ENCODE measurements around the gene PLEKHH1. TPM values are rescaled to one million over a fixed set of nuclear protein-coding genes. Genes with fewer than 3 reads are reported as not detected.

The PLEKHH1 gene
- total RNA-seq, 4 donors from 2014 or later, result 71.1 to 123 (median 79.7) TPM

DNA sequence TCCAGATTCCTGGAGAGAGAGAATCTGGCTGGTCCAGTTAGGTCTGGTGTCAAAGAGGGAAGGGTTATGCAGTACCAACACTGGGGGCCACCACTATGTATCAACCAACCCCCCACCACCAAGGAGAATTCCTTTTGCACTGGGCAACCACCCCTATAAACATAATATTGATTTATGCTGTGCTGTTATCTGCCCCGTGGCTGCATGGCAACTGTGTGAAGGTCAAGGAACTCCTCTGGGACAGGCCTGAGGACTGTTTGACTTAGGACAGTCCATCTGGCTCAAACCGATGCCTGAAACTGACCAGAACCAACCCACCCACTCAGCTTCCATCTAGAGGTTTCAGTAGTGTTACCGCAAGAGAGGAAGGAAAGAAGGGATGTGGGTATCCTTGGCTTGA lies 20.5 kb downstream of the PLEKHH1 start:
- Histone ChIP-seq H3K27ac (no peak overlapping the region), H3K9me3 (no peaks in the 10 kb centered on the region), H3K4me3 (no peak overlapping the region), H3K27me3 (no peaks in the 10 kb centered on the region), H3K4me1 (no peaks in the 10 kb centered on the region), H3K36me3 (no peaks in the 10 kb centered on the region)
- intact Hi-C loops (cut with DNase I; ENCODE audit: low total_unique reads) (no loop called here), in situ Hi-C loops (cut with MboI; ENCODE audit: low pct_ligation_motif_present in 1 of 4, low pct_unique_long_range_greater_than_20kb in 1 of 4, low sequenced_read_pairs in 3 of 4) (loop anchor here in 2 of 4 donors (25.0 kb wide), 2 partner anchors 91 to 116 kb away; no protein-coding TSS in a partner anchor)
- 47% methylated on average over 3 of the region's 3 CpGs; no CpG with 5 or more reads in 1 of the 2 donors for WGBS, 2 donors (ENCODE audit: low coverage in 1 of 2)
- no peak for DNase-seq
- TF ChIP-seq, protein P1, sequence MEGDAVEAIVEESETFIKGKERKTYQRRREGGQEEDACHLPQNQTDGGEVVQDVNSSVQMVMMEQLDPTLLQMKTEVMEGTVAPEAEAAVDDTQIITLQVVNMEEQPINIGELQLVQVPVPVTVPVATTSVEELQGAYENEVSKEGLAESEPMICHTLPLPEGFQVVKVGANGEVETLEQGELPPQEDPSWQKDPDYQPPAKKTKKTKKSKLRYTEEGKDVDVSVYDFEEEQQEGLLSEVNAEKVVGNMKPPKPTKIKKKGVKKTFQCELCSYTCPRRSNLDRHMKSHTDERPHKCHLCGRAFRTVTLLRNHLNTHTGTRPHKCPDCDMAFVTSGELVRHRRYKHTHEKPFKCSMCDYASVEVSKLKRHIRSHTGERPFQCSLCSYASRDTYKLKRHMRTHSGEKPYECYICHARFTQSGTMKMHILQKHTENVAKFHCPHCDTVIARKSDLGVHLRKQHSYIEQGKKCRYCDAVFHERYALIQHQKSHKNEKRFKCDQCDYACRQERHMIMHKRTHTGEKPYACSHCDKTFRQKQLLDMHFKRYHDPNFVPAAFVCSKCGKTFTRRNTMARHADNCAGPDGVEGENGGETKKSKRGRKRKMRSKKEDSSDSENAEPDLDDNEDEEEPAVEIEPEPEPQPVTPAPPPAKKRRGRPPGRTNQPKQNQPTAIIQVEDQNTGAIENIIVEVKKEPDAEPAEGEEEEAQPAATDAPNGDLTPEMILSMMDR (IDR thresholded peaks at IDR 0.05), result no peak
- TF ChIP-seq POLR2AphosphoS5 (IDR thresholded peaks at IDR 0.05) (no peak), POLR2A (IDR thresholded peaks at IDR 0.05) (no peak), EP300 (IDR thresholded peaks at IDR 0.05; ENCODE audit: low read depth) (no peak)

DNA sequence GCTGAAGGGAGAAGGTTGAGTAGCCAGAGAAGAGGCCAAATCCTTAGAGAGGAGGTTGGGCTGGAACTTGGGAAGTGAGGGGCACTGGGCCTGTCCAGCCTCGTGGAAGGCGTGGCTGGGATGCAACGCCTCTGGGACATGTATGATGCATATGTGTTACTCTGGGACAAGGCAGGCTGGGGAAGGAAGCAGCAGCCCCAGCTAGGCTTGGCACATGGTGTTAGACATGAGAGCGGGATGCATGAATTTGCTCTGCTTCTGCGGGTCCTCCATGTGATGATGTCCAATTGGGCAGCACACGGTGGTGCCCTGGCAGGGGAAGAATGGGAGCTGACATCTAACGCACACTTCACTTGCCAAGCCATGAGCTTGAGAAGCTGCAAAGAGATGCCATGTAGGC lies 21.3 kb downstream of the PLEKHH1 start:
- in situ Hi-C loops (cut with MboI; ENCODE audit: low pct_ligation_motif_present in 1 of 4, low pct_unique_long_range_greater_than_20kb in 1 of 4, low sequenced_read_pairs in 3 of 4), result loop anchor here in 2 of 4 donors (25.0 kb wide), 2 partner anchors 92 to 117 kb away; no protein-coding TSS in a partner anchor
- TF ChIP-seq POLR2A (IDR thresholded peaks at IDR 0.05), result no peak
- TF ChIP-seq POLR2AphosphoS5 (IDR thresholded peaks at IDR 0.05), result no peak
- no peak for TF ChIP-seq EP300 (IDR thresholded peaks at IDR 0.05; ENCODE audit: low read depth)
- TF ChIP-seq, protein P1 (IDR thresholded peaks at IDR 0.05), result no peak
- Histone ChIP-seq H3K4me1 (no peaks in the 10 kb centered on the region), H3K4me3 (no peak overlapping the region), H3K36me3 (no peaks in the 10 kb centered on the region), H3K27me3 (no peaks in the 10 kb centered on the region), H3K27ac (no peak overlapping the region), H3K9me3 (no peaks in the 10 kb centered on the region)
- 89% methylated on average over 7 of the region's 7 CpGs; no CpG with 5 or more reads in 1 of the 2 donors for WGBS, 2 donors (ENCODE audit: low coverage in 1 of 2)
- intact Hi-C loops (cut with DNase I; ENCODE audit: low total_unique reads), result no loop called here
- no peak for DNase-seq

DNA sequence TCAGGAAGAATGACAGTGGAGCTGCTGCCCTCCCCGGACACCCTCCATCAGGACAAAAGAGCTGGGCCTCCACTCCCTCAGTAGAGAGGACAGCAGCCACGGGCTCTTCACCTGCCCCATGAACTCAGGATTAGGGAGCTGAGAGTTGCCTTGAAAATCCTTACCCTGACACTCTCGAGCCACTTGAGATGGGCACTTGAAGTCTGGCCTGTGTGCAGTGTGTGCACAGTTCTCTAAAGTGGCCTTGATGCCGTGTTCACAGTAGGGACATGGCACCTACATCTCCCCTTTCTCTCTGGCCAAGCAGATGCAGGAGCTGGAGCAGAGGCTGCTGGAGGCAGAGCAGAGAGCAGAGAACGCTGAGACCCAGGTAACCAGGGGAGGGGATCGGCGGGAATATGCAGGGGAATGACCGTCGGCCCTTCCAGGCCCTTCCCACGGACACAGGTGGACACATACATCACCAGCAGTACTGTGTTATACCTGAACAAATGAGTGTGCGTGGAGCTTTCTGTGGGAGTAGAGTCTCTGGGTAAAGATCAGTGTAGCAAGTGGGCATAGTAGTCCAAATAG lies 22.5 kb downstream of the PLEKHH1 start:
- in situ Hi-C loops (cut with MboI; ENCODE audit: low pct_ligation_motif_present in 1 of 4, low pct_unique_long_range_greater_than_20kb in 1 of 4, low sequenced_read_pairs in 3 of 4), result loop anchor here in 2 of 4 donors (25.0 kb wide), 2 partner anchors 93 to 118 kb away; no protein-coding TSS in a partner anchor

DNA sequence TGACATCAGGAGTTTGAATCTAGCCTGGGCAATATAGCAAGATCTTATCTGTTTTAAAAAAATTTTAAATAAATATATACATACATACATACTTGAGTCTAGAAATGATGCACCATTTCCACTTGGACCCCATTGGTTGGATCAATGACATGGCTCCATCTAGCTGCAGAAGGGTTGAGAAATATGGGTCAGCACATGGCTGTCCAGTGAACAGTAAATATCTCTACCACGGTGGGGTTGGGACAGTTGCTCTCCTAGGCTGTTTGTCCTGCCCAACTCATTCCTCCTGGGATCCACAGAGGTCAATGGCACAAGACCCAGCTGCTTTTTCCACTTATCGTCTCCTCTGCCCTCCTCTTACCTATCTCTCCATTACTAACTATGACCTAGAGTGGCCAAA lies 23.6 kb downstream of the PLEKHH1 start:
- in situ Hi-C loops (cut with MboI; ENCODE audit: low pct_ligation_motif_present in 1 of 4, low pct_unique_long_range_greater_than_20kb in 1 of 4, low sequenced_read_pairs in 3 of 4), result loop anchor here in 2 of 4 donors (25.0 kb wide), 2 partner anchors 94 to 119 kb away; no protein-coding TSS in a partner anchor
- Histone ChIP-seq H3K4me1 (no peaks in the 10 kb centered on the region), H3K4me3 (no peak overlapping the region), H3K36me3 (no peaks in the 10 kb centered on the region), H3K9me3 (no peaks in the 10 kb centered on the region), H3K27ac (no peak overlapping the region), H3K27me3 (no peaks in the 10 kb centered on the region)
- DNase-seq, result no peak
- 65 to 69% methylated on average over 2 of the region's 2 CpGs for WGBS, 2 donors (ENCODE audit: low coverage in 1 of 2)
- intact Hi-C loops (cut with DNase I; ENCODE audit: low total_unique reads), result no loop called here
- no peak for TF ChIP-seq POLR2AphosphoS5 (IDR thresholded peaks at IDR 0.05)
- no peak for TF ChIP-seq EP300 (IDR thresholded peaks at IDR 0.05; ENCODE audit: low read depth)
- TF ChIP-seq, protein P1 (IDR thresholded peaks at IDR 0.05), result no peak

More for the DNA sequence above, 22.5 kb downstream of the PLEKHH1 start:
- Histone ChIP-seq H3K4me3 (no peak overlapping the region), H3K36me3 (no peaks in the 10 kb centered on the region), H3K27me3 (no peaks in the 10 kb centered on the region), H3K4me1 (no peaks in the 10 kb centered on the region), H3K9me3 (no peaks in the 10 kb centered on the region), H3K27ac (no peak overlapping the region)
- WGBS, 2 donors (ENCODE audit: low coverage in 1 of 2), result 85 to 95% methylated on average over 4 to 11 of the region's 11 CpGs
- TF ChIP-seq POLR2AphosphoS5 (IDR thresholded peaks at IDR 0.05) (no peak), POLR2A (IDR thresholded peaks at IDR 0.05) (no peak), EP300 (IDR thresholded peaks at IDR 0.05; ENCODE audit: low read depth) (no peak)
- TF ChIP-seq, protein P1 (IDR thresholded peaks at IDR 0.05), result no peak
- no peak for DNase-seq
- intact Hi-C loops (cut with DNase I; ENCODE audit: low total_unique reads), result no loop called here

All from transverse colon (tissue), 4 donors.